ENCODE measurements around the gene ALPK1.

ALPK1 gene

DNA sequence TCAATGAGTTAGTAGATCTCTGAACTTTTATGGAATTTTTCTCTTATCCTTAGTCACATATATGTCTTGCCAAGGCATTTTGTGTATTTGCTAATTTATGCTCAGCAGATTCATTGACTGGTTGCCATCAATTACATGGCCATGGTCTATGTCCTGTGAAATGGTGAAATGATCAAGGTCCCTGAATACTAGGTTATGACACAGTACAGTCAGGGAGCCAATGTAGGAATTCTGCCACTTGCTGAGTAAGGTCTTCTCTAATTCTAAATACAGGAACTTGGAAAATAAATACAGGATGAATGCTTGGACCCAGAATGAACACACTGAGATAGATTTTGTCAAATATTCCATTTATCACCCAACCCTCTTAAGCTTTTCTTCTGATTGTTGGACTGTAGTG lies 35.2 kb downstream of the ALPK1 start (continued):
- TF ChIP-seq, protein P1, sequence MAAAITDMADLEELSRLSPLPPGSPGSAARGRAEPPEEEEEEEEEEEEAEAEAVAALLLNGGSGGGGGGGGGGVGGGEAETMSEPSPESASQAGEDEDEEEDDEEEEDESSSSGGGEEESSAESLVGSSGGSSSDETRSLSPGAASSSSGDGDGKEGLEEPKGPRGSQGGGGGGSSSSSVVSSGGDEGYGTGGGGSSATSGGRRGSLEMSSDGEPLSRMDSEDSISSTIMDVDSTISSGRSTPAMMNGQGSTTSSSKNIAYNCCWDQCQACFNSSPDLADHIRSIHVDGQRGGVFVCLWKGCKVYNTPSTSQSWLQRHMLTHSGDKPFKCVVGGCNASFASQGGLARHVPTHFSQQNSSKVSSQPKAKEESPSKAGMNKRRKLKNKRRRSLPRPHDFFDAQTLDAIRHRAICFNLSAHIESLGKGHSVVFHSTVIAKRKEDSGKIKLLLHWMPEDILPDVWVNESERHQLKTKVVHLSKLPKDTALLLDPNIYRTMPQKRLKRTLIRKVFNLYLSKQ (tag by site-specific recombination; IDR thresholded peaks at IDR 0.05; ENCODE audit: borderline replicate concordance), result no peak

DNA sequence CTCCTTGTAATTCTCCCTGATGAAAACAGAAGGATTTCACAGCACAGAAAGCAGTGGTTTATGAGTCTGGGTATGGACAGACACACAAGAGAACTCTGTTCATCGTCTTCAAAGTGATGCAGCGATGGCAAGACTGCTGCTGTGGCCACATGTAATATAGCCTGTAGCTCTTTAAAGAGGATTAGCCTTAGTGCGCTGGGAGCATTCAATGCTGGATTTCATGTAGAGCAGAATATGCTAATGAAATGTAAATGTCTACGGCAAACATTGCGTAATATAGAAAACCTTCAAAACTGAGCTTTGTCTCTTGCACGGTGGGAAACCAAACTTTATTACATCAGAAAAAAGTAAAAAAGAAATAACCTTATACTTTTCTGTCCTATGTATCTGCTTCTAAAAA lies 42.9 kb downstream of the ALPK1 start:
- ChIA-PET POLR2A (no interaction called here), CTCF (interaction anchor here (1.1 kb wide), 1 partner anchor 18 kb away, joined by 3 read pairs; no protein-coding TSS in a partner anchor)
- Histone ChIP-seq H3K4me1 (ENCODE audit: control insufficient read depth, insufficient read depth, low read length) (no peaks in the 10 kb centered on the region), H3K9me3 (ENCODE audit: control insufficient read depth, insufficient read depth, low read depth, low read length) (no peaks in the 10 kb centered on the region), H3K27ac (ENCODE audit: extremely low read depth, low read depth, low read length) (no peak overlapping the region), H3K36me3 (ENCODE audit: control insufficient read depth in 2 of 2, insufficient read depth in 1 of 2, low read length in 2 of 2) (no peaks in the 10 kb centered on the region), H3K4me3 (ENCODE audit: low read depth, low read length) (no peak overlapping the region)
- TF ChIP-seq, protein P2, sequence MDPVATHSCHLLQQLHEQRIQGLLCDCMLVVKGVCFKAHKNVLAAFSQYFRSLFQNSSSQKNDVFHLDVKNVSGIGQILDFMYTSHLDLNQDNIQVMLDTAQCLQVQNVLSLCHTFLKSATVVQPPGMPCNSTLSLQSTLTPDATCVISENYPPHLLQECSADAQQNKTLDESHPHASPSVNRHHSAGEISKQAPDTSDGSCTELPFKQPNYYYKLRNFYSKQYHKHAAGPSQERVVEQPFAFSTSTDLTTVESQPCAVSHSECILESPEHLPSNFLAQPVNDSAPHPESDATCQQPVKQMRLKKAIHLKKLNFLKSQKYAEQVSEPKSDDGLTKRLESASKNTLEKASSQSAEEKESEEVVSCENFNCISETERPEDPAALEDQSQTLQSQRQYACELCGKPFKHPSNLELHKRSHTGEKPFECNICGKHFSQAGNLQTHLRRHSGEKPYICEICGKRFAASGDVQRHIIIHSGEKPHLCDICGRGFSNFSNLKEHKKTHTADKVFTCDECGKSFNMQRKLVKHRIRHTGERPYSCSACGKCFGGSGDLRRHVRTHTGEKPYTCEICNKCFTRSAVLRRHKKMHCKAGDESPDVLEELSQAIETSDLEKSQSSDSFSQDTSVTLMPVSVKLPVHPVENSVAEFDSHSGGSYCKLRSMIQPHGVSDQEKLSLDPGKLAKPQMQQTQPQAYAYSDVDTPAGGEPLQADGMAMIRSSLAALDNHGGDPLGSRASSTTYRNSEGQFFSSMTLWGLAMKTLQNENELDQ (tag by site-specific recombination; IDR thresholded peaks at IDR 0.05; ENCODE audit: low read depth), result no peak
- TF ChIP-seq KLF8 (tag by site-specific recombination; IDR thresholded peaks at IDR 0.05), result no peak
- no peak for TF ChIP-seq ZNF560 (tag by site-specific recombination; IDR thresholded peaks at IDR 0.05; ENCODE audit: borderline replicate concordance)

DNA sequence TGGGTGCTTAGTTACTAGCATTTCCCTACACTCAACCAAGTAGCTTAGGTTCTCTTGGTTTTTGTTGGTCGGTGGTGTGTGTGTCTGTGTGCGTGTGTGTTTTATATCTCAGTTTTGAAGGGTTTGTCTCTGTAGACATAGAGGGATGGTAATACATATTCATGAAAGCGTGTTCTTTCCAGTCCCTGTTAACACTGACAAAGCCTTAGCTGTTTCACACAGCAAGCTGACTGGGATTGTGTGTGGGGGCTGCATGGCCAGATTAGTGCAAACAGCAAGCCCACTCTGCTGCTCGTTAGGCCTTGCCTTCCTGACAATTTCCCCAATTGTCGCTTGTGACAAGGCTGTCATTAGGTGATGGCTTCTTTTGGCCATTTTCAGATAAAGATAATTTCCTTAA lies 43.9 kb downstream of the ALPK1 start:
- ChIA-PET CTCF (interaction anchor here (0.5 kb wide), 1 partner anchor 14 kb away, joined by 3 read pairs; no protein-coding TSS in a partner anchor), POLR2A (no interaction called here)
- TF ChIP-seq ZNF521 (tag by site-specific recombination; IDR thresholded peaks at IDR 0.05) (no peak), FEZF1 (tag by site-specific recombination; IDR thresholded peaks at IDR 0.05) (no peak), ZNF133 (tag by site-specific recombination; IDR thresholded peaks at IDR 0.05) (no peak), KLF8 (tag by site-specific recombination; IDR thresholded peaks at IDR 0.05) (no peak)
- TF ChIP-seq, protein P3, sequence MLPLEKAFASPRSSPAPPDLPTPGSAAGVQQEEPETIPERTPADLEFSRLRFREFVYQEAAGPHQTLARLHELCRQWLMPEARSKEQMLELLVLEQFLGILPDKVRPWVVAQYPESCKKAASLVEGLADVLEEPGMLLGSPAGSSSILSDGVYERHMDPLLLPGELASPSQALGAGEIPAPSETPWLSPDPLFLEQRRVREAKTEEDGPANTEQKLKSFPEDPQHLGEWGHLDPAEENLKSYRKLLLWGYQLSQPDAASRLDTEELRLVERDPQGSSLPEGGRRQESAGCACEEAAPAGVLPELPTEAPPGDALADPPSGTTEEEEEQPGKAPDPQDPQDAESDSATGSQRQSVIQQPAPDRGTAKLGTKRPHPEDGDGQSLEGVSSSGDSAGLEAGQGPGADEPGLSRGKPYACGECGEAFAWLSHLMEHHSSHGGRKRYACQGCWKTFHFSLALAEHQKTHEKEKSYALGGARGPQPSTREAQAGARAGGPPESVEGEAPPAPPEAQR (tag by site-specific recombination; IDR thresholded peaks at IDR 0.05), result no peak
- TF ChIP-seq, protein P4, sequence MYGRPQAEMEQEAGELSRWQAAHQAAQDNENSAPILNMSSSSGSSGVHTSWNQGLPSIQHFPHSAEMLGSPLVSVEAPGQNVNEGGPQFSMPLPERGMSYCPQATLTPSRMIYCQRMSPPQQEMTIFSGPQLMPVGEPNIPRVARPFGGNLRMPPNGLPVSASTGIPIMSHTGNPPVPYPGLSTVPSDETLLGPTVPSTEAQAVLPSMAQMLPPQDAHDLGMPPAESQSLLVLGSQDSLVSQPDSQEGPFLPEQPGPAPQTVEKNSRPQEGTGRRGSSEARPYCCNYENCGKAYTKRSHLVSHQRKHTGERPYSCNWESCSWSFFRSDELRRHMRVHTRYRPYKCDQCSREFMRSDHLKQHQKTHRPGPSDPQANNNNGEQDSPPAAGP (tag by site-specific recombination; IDR thresholded peaks at IDR 0.05), result no peak
- Histone ChIP-seq H3K27ac (ENCODE audit: extremely low read depth, low read depth, low read length) (no peak overlapping the region), H3K9me3 (ENCODE audit: control insufficient read depth, insufficient read depth, low read depth, low read length) (no peaks in the 10 kb centered on the region), H3K4me1 (ENCODE audit: control insufficient read depth, insufficient read depth, low read length) (no peaks in the 10 kb centered on the region), H3K36me3 (ENCODE audit: control insufficient read depth in 2 of 2, insufficient read depth in 1 of 2, low read length in 2 of 2) (no peaks in the 10 kb centered on the region), H3K4me3 (ENCODE audit: low read depth, low read length) (no peak overlapping the region)

DNA sequence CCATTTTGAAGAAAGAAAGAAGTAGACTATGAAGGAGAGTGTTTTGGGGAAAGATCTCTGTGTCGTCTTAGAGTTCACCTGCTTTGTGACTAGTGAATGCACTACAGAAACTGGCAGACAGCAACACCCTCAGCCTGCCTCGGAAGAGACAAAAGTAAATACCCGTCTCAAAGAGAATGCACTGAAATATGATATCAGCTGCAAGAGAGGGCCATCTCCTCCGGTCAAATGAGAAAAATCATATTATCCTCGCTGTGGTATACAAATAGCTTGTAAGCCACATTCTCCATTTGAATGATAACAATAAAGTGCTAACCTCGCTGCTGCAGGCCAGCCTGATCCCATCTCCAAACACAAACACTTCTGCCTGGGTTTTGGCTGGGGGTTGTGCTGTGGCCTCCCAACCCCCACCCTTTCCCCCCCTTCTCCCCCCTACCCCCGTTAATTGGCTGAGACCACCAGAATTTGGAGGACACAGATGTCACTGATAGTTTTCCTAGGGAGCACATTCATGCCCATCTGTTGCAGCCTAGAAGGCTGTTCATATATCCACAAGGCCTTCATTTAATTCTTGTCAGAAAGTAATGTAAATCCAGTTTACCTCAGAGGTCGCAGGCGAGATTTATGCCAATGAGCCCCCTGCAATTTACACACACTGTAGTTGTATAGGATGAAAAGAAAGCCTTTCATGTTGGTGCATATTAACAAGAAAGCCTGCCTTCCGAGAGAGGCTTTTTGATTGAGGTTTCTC lies 46.3 kb downstream of the ALPK1 start:
- H3K4me1 ChIP-seq (ENCODE audit: control insufficient read depth, insufficient read depth, low read length), result no peaks in the 10 kb centered on the region
- CTCF ChIA-PET, result interaction anchor here (0.5 to 1.4 kb wide), 5 partner anchors 16 to 1971 kb away, joined by 3 to 6 read pairs (median 4); no protein-coding TSS in a partner anchor
- POLR2A ChIA-PET, result no interaction called here
- H3K4me3 ChIP-seq (ENCODE audit: low read depth, low read length), result no peak overlapping the region
- no peaks in the 10 kb centered on the region for H3K9me3 ChIP-seq (ENCODE audit: control insufficient read depth, insufficient read depth, low read depth, low read length)
- no peaks in the 10 kb centered on the region for H3K36me3 ChIP-seq (ENCODE audit: control insufficient read depth in 2 of 2, insufficient read depth in 1 of 2, low read length in 2 of 2)
- no peak overlapping the region for H3K27ac ChIP-seq (ENCODE audit: extremely low read depth, low read depth, low read length)
- TF ChIP-seq, protein P5, sequence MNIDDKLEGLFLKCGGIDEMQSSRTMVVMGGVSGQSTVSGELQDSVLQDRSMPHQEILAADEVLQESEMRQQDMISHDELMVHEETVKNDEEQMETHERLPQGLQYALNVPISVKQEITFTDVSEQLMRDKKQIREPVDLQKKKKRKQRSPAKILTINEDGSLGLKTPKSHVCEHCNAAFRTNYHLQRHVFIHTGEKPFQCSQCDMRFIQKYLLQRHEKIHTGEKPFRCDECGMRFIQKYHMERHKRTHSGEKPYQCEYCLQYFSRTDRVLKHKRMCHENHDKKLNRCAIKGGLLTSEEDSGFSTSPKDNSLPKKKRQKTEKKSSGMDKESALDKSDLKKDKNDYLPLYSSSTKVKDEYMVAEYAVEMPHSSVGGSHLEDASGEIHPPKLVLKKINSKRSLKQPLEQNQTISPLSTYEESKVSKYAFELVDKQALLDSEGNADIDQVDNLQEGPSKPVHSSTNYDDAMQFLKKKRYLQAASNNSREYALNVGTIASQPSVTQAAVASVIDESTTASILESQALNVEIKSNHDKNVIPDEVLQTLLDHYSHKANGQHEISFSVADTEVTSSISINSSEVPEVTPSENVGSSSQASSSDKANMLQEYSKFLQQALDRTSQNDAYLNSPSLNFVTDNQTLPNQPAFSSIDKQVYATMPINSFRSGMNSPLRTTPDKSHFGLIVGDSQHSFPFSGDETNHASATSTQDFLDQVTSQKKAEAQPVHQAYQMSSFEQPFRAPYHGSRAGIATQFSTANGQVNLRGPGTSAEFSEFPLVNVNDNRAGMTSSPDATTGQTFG (tag by site-specific recombination; IDR thresholded peaks at IDR 0.05; ENCODE audit: borderline replicate concordance), result no peak
- TF ChIP-seq ZNF48 (tag by site-specific recombination; IDR thresholded peaks at IDR 0.05) (no peak), FEZF1 (tag by site-specific recombination; IDR thresholded peaks at IDR 0.05) (no peak), ZBTB17 (tag by site-specific recombination; IDR thresholded peaks at IDR 0.05) (no peak), OSR2 (tag by site-specific recombination; IDR thresholded peaks at IDR 0.05) (no peak)
- TF ChIP-seq, protein P6, sequence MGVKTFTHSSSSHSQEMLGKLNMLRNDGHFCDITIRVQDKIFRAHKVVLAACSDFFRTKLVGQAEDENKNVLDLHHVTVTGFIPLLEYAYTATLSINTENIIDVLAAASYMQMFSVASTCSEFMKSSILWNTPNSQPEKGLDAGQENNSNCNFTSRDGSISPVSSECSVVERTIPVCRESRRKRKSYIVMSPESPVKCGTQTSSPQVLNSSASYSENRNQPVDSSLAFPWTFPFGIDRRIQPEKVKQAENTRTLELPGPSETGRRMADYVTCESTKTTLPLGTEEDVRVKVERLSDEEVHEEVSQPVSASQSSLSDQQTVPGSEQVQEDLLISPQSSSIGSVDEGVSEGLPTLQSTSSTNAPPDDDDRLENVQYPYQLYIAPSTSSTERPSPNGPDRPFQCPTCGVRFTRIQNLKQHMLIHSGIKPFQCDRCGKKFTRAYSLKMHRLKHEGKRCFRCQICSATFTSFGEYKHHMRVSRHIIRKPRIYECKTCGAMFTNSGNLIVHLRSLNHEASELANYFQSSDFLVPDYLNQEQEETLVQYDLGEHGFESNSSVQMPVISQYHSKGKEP (tag by site-specific recombination; IDR thresholded peaks at IDR 0.05), result no peak
- TF ChIP-seq, protein P3 (tag by site-specific recombination; IDR thresholded peaks at IDR 0.05), result no peak
